Mononuclear cell (primary cell): ENCODE measurements around the gene PDCD10. TPM values are rescaled to one million over a fixed set of nuclear protein-coding genes. Genes with fewer than 3 reads are reported as not detected.
A peak's percentile ranks its signal among the peaks of the same experiment; 100 is the strongest.

Source experiments
- H3K27me3 ChIP-seq: 2 replicates; pipeline ENCODE4 v1.6.0; 2011; ENCODE audit warnings: low read length, control low read depth; ENCODE audit not compliant: insufficient read depth
- H3K4me1 ChIP-seq: 2 replicates; pipeline ENCODE4 v1.5.1; 2011; ENCODE audit warnings: mild to moderate bottlenecking, low read length, control low read depth; ENCODE audit not compliant: insufficient read depth
- H3K4me3 ChIP-seq: 2 replicates; pipeline ENCODE4 v1.5.1; 2011; ENCODE audit warnings: mild to moderate bottlenecking, low read length, moderate library complexity
- H3K9me3 ChIP-seq: 2 replicates; pipeline ENCODE4 v1.5.1; 2011; ENCODE audit warnings: low read depth, mild to moderate bottlenecking, control low read depth, low read length
- total RNA-seq: library from RNA; depleted of rRNA; stranded (reverse); fragments of >200 nt; gene quantifications from one replicate; pipeline ENCODE4 v1.2.3, GENCODE V29; 2012

Gene PDCD10
- total RNA-seq = 82.0 TPM

DNA sequence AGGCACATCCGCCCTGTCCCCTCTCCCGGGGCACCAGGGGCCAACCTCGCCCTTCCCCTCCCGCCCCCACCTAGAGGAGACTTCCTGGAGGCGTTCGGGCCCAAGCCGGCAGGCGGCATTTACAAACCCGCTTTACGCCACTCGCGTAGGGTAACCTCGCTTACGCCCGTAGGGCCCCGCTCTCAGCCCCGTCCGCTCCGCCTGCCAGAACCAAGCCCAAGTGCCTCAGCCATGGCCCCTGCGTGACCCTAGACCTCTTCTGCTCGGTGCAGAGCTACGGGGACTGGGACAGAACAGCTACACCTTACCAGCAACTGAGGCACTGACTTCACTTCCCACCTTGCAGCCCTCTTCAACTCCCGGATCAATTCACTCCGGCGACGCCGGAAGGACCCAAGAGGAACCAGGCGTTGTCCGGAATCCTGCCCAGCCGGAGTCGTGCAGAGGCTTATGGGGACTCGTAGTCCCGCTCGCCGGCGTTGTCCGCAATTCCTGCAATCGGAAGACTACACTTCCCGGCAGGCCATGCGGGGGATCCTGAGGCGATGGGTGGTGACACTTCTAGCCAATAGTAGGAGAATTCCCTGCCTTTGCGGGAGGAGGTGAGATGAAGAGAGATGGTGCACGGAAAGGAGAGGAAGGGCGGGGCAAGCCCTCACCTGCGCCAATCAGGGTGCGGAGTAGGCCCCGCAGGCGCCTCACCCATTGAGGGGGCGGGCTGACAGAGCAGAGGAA, at the start of gene PDCD10:
TSS of gene PDCD10 (minus strand) at position 395 of the 735 bp plus-strand sequence. CDS start 14,735 bp downstream, outside the sequence.
- no peaks in the 10 kb centered on the region for H3K27me3 ChIP-seq
- peaks cover 22% of the 10 kb centered on the region for H3K4me1 ChIP-seq

DNA sequence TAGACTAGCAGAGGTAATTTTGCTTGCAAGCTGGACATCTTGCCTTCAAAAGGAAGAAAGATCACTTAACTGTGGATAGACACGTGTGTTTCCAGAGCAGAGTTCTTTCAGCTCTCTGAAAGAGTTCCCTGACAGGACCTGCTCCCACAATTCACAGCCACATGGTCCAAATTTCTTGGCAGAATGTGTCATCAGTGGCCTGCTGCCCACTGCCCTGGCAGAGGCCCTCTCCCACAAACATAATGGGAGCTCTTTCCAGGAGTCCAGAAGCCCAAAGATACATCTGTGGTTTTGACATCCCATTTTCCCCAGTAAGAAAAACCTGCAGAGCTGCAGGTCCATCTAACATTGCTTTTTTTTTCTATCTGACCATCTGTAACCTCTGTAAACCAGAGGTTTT, 49.1 kb upstream of the PDCD10 start:
- no peaks in the 10 kb centered on the region for H3K9me3 ChIP-seq
- no peaks in the 10 kb centered on the region for H3K27me3 ChIP-seq
- no peak overlapping the region for H3K4me3 ChIP-seq
- no peaks in the 10 kb centered on the region for H3K4me1 ChIP-seq

More for the DNA sequence above, at the start of gene PDCD10:
- Histone ChIP-seq H3K4me3 (peak within 1 kb of the TSS; percentile 84), H3K9me3 (no peaks in the 10 kb centered on the region)

DNA sequence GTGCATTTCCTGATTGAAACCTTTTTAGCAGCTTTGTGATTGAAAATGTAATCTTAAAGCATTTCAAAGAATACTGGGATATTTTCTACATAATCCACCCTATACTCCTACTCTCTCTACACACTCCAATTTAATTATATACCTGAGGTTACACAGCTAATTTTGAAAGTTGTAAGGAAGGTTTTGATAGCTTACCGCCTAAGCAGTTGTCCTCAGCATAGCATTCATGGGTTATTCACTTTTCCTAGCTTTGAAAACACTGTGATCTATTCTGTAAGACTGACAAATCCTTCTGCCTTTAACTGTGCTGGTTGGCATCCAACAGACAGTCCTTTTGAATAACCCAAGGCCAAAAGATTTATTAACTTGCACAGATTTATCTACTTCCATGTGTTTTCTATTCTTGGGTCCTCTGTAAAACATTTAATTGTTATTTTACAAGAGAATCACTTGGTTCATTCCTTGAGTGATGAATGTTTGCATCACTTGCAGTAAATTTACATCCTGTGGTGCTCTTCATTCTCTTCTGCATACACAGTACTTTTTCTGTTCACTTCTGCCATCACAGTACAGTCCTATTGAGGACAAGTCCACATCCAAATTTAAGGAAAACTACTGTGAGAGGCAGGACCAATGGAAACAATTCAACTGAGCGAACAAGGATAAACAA, 45.7 kb upstream of the PDCD10 start:
- no peaks in the 10 kb centered on the region for H3K9me3 ChIP-seq
- no peaks in the 10 kb centered on the region for H3K4me1 ChIP-seq
- no peak overlapping the region for H3K4me3 ChIP-seq
- no peaks in the 10 kb centered on the region for H3K27me3 ChIP-seq

DNA sequence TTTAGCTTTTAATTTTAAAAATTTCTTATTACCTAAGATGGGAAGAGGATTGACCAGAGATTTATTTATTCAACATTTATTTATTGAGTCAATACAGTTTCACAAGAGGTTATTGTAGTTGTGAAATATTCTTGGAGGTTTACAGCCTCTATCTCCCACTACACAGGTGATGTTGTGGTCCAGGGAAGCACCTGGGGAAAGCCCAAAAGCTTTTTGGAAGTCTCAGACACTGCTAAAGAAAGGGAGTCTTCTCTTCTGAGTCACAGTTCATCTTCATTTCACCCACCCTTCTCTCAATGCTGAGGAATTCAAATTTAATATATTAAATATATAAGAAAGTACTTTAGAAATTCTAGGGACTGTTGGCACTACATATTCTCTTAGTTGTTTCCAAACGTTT, 42.7 kb upstream of the PDCD10 start:
- no peaks in the 10 kb centered on the region for H3K27me3 ChIP-seq
- H3K4me3 ChIP-seq = no peak overlapping the region
- no peaks in the 10 kb centered on the region for H3K9me3 ChIP-seq
- peaks cover 3% of the 10 kb centered on the region for H3K4me1 ChIP-seq

DNA sequence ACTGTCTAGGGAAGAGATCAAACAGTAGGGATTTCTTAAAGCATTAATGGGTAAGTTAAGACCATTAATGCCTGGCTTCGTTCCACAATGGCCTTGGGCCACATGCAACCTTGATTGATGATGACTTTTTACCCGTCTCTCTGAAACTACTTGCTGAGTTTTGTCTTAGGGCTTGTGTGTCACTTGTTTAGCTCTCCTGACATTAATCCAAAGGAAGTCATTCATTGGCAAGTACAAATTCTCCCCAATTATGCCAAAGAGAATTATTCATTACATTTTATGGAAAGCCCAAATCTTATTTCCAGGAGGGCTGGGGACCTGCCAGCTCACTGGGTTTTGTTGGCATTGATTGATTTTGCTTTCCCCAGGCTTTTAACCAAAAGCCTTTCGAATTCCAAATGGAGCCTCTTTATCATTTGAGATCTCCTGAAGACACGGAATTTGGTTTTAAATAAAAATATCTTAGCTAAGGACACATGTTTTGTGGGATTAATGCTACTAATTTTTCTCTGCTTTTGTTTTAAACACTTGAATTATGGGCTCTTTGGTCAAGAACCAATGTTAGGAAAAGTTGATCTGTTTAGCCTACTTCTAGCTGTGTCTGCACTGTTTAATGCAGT, 41.5 kb upstream of the PDCD10 start:
- Histone ChIP-seq H3K4me3 (no peak overlapping the region), H3K27me3 (no peaks in the 10 kb centered on the region), H3K4me1 (peaks cover 3% of the 10 kb centered on the region), H3K9me3 (no peaks in the 10 kb centered on the region)

DNA sequence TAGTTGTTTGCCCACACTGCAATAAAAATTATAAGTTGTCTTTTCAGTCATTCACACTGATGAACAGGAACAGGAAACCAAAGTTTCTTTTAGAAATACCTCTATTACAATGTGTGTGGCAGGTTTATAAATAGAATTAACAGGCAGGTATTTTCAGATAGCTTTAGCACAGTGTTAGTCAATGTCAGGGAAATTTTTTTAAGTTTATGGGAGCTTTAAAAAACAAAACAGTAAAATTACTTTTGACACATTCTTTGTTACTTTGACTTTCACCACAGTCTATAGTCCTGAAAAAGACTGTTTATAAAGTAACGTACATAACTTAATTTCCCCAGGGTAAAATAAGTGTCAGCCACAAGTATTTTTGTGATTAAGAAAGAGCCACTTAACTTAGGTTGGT, 38.9 kb upstream of the PDCD10 start:
- H3K4me1 ChIP-seq = peaks cover 3% of the 10 kb centered on the region
- H3K9me3 ChIP-seq = no peaks in the 10 kb centered on the region
- no peak overlapping the region for H3K4me3 ChIP-seq
- no peaks in the 10 kb centered on the region for H3K27me3 ChIP-seq

DNA sequence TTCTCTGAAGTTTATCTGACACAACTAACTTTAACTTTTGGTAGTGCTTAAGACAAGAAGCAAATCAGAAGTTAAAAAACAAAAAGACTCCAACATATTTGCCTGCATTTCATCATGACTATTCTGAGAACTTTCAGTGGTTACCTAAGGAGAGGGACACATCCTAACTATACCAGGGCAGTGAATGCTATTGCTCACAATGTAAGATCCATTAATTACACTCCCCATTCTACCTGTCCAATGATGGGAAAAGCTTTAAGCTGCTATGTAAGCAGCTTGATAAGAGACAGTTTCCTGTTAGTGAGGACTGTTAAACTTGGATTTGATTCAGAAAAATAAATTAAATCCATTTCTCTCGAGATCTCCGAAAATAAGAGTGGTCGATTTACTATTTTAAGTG, 38.3 kb upstream of the PDCD10 start:
- peaks cover 3% of the 10 kb centered on the region for H3K4me1 ChIP-seq
- no peak overlapping the region for H3K4me3 ChIP-seq
- H3K27me3 ChIP-seq = no peaks in the 10 kb centered on the region
- no peaks in the 10 kb centered on the region for H3K9me3 ChIP-seq

DNA sequence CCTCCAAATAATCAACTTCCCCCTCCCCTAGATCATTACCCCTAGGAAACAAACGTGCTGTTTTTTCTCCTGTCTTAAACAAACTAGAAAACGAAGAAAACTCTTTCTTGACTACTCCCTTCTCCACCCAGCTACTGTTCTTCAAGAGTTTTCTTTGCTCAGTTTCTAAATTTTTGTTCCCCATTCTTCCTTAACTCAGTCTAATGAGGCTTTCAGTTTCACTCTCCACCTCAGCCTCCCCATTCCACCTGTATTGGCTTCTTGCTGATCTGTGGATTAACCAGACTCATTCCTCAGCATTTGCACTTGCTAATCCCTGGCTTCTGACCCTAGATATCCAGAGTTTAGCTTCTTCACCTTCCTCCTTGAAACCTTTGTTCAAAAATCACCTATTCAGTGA, 27.6 kb upstream of the PDCD10 start:
- H3K9me3 ChIP-seq = no peaks in the 10 kb centered on the region
- no peaks in the 10 kb centered on the region for H3K27me3 ChIP-seq
- H3K4me1 ChIP-seq = peaks cover 6% of the 10 kb centered on the region
- no peak overlapping the region for H3K4me3 ChIP-seq

DNA sequence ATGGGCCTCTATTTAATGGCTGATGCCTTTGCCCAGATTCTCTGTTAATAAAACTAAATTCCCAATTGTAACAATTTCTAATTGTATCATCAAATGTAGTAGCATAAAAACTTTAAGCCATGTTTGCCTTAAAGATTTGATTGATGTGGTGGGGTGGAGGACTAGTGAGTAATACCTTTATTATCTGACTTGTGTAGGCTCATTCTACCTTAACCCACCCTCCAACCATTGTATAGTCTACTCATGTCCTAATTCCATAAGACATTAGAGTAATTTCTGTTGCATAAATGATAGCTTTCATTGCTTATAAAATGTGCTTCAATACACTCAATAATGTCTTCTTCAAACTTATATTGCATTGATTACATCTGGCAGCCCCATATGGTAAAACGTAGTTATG, 26.6 kb upstream of the PDCD10 start:
- no peaks in the 10 kb centered on the region for H3K27me3 ChIP-seq
- H3K4me3 ChIP-seq = no peak overlapping the region
- H3K4me1 ChIP-seq = peaks cover 6% of the 10 kb centered on the region
- H3K9me3 ChIP-seq = no peaks in the 10 kb centered on the region

DNA sequence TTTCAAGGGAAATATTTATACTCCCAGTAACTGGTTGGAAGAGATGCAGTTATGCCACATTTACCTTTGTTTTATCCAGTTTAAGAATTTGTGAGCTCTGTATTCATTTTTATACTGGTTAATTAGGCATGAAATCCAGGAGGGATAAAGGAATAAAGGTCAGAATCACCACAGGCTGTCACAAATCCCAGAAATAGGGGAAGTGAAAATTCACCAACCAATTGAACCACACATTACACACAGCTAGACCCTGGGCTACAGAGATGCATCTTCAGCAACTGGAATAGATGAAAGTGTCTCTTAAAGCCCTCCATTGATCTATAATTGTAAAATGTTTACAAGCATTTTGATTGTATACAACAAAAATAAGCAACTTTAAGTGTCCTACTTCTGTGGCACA, 19.4 kb upstream of the PDCD10 start:
- Histone ChIP-seq H3K27me3 (no peaks in the 10 kb centered on the region), H3K4me3 (no peak overlapping the region), H3K4me1 (peaks cover 6% of the 10 kb centered on the region), H3K9me3 (no peaks in the 10 kb centered on the region)

DNA sequence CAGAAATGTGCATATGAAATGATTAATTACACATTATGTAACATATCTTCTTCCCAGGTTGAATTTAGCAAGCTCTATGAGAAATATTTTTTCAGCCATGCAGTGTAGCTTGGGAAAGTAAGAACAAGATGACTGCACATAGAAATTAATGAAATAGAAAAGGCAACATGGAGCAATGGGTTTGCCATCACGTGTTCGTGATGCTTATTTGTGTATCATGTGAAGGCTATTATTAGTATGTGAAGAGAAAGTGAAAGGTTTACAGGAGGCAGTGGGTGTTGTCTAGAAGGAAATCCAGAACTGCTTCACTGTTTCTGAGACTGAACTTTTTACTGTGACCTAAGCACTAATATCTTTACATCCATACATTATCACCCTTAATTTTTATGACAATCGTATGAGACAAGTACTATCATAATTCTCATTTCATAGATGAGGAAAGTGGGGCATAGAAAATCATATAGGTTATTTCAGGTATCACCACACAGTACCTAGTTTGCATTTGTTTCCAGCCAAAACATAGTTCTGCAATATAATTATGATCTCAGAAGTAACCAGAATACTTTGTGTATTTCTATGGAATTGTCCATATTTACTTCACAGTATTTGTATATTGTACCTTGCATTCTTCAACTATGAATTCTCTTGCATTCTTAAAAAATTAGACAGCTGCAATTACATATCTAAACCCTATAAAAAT, 15.7 kb upstream of the PDCD10 start:
- Histone ChIP-seq H3K27me3 (no peaks in the 10 kb centered on the region), H3K9me3 (no peaks in the 10 kb centered on the region), H3K4me3 (no peak overlapping the region), H3K4me1 (peaks cover 20% of the 10 kb centered on the region)

DNA sequence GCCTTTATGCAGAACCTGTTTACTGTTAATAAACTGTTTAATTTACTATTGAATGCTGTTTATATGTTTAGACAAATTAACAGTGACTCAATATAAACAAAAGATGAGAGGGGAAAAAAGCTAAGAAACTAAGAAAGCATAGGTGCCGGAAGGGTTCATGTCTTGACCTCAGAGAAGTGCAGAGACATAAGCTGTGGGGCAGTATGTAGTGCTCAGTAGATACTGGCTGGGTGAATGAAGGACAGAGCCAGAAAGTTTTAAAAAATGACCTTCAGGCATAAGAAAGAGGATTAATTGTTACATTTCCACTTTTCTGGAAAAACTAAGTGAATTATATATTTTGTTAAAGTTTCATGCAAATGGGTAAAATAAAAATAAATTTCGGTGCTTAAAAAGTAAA, 15.0 kb upstream of the PDCD10 start:
- Histone ChIP-seq H3K27me3 (no peaks in the 10 kb centered on the region), H3K9me3 (no peaks in the 10 kb centered on the region), H3K4me1 (peaks cover 20% of the 10 kb centered on the region)

DNA sequence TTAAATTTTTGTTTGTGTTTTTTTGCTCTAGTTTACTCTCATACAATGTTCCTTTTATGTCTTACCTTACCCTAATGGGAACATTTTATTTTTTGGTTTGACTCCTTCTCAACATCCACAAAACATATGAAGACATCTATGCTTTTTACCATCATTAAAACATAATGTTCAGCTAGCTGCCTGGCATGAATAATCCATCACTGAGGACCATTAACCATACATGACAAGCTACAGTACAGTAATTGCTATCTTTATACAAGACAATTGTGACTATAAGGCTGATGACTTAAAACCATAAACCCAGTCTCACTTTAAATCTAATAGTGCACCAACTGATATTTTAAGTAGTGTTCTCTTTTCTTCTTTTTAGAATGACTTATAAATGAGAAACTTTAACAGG, 14.5 kb upstream of the PDCD10 start:
- Histone ChIP-seq H3K4me3 (no peak overlapping the region), H3K27me3 (no peaks in the 10 kb centered on the region), H3K9me3 (no peaks in the 10 kb centered on the region), H3K4me1 (peaks cover 20% of the 10 kb centered on the region)

More for the DNA sequence above, 15.0 kb upstream of the PDCD10 start:
- no peak overlapping the region for H3K4me3 ChIP-seq

DNA sequence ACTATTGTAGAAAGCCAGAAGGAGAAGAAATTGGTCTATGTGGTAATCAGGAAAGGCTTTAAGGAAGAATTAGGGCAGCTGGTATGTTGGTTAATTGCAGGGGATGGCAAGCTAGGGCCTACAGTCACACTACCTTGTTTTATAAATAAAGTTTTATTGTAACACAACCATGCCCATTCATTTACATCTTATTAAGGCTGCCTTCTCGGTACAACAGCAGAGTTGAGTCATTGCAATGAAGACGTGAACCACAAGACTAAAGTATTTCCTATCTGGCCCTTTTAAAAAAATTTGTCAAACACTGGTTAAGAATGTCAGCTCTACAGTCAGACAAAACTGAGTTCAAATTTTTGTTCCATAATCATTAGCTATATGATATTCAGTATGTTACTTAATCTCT, 9.1 kb upstream of the PDCD10 start:
- Histone ChIP-seq H3K9me3 (no peaks in the 10 kb centered on the region), H3K27me3 (no peaks in the 10 kb centered on the region), H3K4me3 (no peak overlapping the region), H3K4me1 (peaks cover 14% of the 10 kb centered on the region)

DNA sequence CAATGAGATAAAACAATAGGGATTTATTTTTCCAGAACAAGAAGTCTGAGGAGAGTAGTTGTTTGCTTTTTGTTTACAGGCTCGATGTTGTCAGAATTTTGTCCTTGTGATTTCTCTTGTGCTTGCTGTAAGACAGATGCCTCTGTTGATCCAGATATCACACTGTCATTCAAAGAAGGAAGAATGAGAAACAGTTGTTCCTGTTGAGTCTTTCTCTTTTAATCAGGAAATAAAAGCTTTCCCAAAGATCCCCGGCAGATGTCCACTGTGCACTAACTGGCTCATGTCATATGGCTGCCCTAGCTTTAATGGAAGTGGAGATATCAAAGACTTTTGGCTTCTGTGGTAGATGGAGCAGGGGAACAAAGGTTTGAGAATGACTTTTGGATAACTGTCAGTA, 7.6 kb upstream of the PDCD10 start:
- H3K4me3 ChIP-seq = no peak overlapping the region
- H3K27me3 ChIP-seq = no peaks in the 10 kb centered on the region
- H3K4me1 ChIP-seq = peaks cover 8% of the 10 kb centered on the region
- H3K9me3 ChIP-seq = no peaks in the 10 kb centered on the region
